Fibroblast of villous mesenchyme (primary cell): ENCODE data around the gene EPHB2. TPM values are rescaled to one million over a fixed set of nuclear protein-coding genes. Genes with fewer than 3 reads are reported as not detected.
A peak's percentile ranks its signal among the peaks of the same experiment; 100 is the strongest.

Experiments used
- DNase-seq: peaks from one replicate; pipeline ENCODE4 v3.0.0-alpha.2; 2010; ENCODE audit warnings: low read depth
- H3K4me3 ChIP-seq: 2 replicates; pipeline ENCODE4 v1.5.1; 2011; ENCODE audit warnings: low read depth, mild to moderate bottlenecking, low read length
- CTCF ChIP-seq: IDR thresholded peaks from 2 replicates; pipeline ENCODE4 v1.5.1; 2012; ENCODE audit warnings: low read depth, mild to moderate bottlenecking, low read length; ENCODE audit not compliant: insufficient read depth
- total RNA-seq: library from RNA; depleted of rRNA; stranded (reverse); fragments of >200 nt; gene quantifications from 2 replicates; pipeline ENCODE4 v1.2.3, GENCODE V29; 2012

Gene EPHB2
- total RNA-seq, 1 donor: 4.3 TPM

GRCh38 chr1:22731924-22732720, 21.5 kb downstream of the EPHB2 start:
- DNase-seq: peak; percentile 57
- TF ChIP-seq CTCF: peak; percentile 68
- no peak overlapping the region for H3K4me3 ChIP-seq

GRCh38 chr1:22733643-22734042, 23.0 kb downstream of the EPHB2 start:
- TF ChIP-seq CTCF: no peak
- no peak for DNase-seq

GRCh38 chr1:22736501-22737080, 26.0 kb downstream of the EPHB2 start:
- no peak for DNase-seq
- H3K4me3 ChIP-seq: no peak overlapping the region
- no peak for TF ChIP-seq CTCF

More at GRCh38 chr1:22733643-22734042, 23.0 kb downstream of the EPHB2 start:
- H3K4me3 ChIP-seq: no peak overlapping the region

- no peak for DNase-seq
- no peak overlapping the region for H3K4me3 ChIP-seq
- no peak for TF ChIP-seq CTCF
These were observed 26.9 kb downstream of the EPHB2 start for GRCh38 chr1:22737374-22738068.

GRCh38 chr1:22738069-22738435, 27.4 kb downstream of the EPHB2 start:
- no peak for DNase-seq
- no peak for TF ChIP-seq CTCF
- H3K4me3 ChIP-seq: no peak overlapping the region

GRCh38 chr1:22738522-22738921, 27.9 kb downstream of the EPHB2 start:
- TF ChIP-seq CTCF: no peak
- no peak for DNase-seq
- H3K4me3 ChIP-seq: no peak overlapping the region
